ENCODE measurements around the gene PLA2G2F.

- TF ChIP-seq, protein P1, sequence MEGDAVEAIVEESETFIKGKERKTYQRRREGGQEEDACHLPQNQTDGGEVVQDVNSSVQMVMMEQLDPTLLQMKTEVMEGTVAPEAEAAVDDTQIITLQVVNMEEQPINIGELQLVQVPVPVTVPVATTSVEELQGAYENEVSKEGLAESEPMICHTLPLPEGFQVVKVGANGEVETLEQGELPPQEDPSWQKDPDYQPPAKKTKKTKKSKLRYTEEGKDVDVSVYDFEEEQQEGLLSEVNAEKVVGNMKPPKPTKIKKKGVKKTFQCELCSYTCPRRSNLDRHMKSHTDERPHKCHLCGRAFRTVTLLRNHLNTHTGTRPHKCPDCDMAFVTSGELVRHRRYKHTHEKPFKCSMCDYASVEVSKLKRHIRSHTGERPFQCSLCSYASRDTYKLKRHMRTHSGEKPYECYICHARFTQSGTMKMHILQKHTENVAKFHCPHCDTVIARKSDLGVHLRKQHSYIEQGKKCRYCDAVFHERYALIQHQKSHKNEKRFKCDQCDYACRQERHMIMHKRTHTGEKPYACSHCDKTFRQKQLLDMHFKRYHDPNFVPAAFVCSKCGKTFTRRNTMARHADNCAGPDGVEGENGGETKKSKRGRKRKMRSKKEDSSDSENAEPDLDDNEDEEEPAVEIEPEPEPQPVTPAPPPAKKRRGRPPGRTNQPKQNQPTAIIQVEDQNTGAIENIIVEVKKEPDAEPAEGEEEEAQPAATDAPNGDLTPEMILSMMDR (IDR thresholded peaks at IDR 0.05) = no peak
- TF ChIP-seq POLR2A (IDR thresholded peaks at IDR 0.05) (no peak), EP300 (IDR thresholded peaks at IDR 0.05; ENCODE audit: low read depth) (no peak)
Measured at GRCh38 chr1:20126041-20126805, 12.9 kb upstream of the PLA2G2F start.

Data from transverse colon (tissue), 3 donors.